Peyer's patch (tissue), 4 donors: ENCODE measurements around the gene ARHGEF7.

Experiments used
- POLR2A ChIP-seq, 2 donors: fragments of 450-650 bp; IDR thresholded peaks; one replicate each; pipeline ENCODE4 v1.5.1; 2017; ENCODE audit warnings: antibody characterized with exemption in 2 of 2, mild to moderate bottlenecking in 2 of 2, moderate library complexity in 2 of 2
- TF ChIP-seq, protein P1 (sequence below), 6 experiments: fragments of 450-650 bp in 4 of 6; fragments of 200-600 bp in 2 of 6; sonication (generic) in 1 of 6; IDR thresholded peaks; one replicate each; pipeline ENCODE4 v1.5.1; 2017 to 2019; ENCODE audit warnings: antibody characterized with exemption in 6 of 6, mild to moderate bottlenecking in 3 of 6, moderate library complexity in 1 of 6

DNA sequence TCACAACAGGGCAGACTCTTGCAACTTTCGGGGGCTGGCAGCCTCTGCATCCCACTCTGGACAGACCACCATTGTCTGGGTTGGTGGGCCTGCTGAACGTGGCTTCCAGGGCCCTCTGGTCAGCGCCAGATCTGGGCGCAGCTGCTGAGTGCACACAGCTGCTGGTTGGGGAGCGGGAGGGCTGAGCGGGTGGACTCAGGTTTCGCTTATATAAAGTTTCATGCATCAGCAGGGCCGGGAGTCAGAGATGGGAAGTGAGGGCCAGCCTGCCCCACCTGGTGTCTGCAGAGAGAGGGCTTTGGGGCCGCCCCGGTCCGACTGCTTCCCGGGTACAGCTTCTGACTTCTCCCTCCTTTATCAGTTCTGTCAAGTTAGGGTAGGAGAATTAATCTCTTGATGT is 6.9 kb downstream of the ARHGEF7 start:
- TF ChIP-seq, protein P1, sequence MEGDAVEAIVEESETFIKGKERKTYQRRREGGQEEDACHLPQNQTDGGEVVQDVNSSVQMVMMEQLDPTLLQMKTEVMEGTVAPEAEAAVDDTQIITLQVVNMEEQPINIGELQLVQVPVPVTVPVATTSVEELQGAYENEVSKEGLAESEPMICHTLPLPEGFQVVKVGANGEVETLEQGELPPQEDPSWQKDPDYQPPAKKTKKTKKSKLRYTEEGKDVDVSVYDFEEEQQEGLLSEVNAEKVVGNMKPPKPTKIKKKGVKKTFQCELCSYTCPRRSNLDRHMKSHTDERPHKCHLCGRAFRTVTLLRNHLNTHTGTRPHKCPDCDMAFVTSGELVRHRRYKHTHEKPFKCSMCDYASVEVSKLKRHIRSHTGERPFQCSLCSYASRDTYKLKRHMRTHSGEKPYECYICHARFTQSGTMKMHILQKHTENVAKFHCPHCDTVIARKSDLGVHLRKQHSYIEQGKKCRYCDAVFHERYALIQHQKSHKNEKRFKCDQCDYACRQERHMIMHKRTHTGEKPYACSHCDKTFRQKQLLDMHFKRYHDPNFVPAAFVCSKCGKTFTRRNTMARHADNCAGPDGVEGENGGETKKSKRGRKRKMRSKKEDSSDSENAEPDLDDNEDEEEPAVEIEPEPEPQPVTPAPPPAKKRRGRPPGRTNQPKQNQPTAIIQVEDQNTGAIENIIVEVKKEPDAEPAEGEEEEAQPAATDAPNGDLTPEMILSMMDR (IDR thresholded peaks at IDR 0.05): no peak
- no peak for TF ChIP-seq POLR2A (IDR thresholded peaks at IDR 0.05)
